Dermis microvascular lymphatic vessel endothelial cell (primary cell): ENCODE results near the gene ABCD2. TPM values are rescaled to one million over a fixed set of nuclear protein-coding genes. Genes with fewer than 3 reads are reported as not detected.
"Not testable (repeated sequence)": the region's sequence is repeated elsewhere in the genome, so short reads cannot be mapped to it uniquely, and the experiment has no call there.

Source experiments
- DNase-seq, 2 donors: peaks; one replicate each; pipeline versions ENCODE4 v3.0.0 to v3.0.0-alpha.2; 2010; ENCODE audit warnings: low read depth in 2 of 2
- total RNA-seq: library from RNA; depleted of rRNA; stranded (reverse); fragments of >200 nt; gene quantifications from 2 replicates; pipeline ENCODE4 v1.2.1, GENCODE V29; 2014

Gene ABCD2
- total RNA-seq, 1 donor from 2014 or later = not detected

- no peak for DNase-seq
Observed at GRCh38 chr12:39538679-39539104, 80.9 kb downstream of the ABCD2 start.

GRCh38 chr12:39533951-39534350, 85.7 kb downstream of the ABCD2 start:
- no peak for DNase-seq

- no peak for DNase-seq
Observed at GRCh38 chr12:39532448-39532847, 87.2 kb downstream of the ABCD2 start.

- no peak for DNase-seq
Observed at GRCh38 chr12:39526974-39527373, 92.6 kb downstream of the ABCD2 start.

- not testable (repeated sequence) for DNase-seq
Observed at GRCh38 chr12:39522167-39522566, 97.4 kb downstream of the ABCD2 start.

- no peak for DNase-seq
Observed at GRCh38 chr12:39510001-39510400, 109.6 kb downstream of the ABCD2 start.

GRCh38 chr12:39505554-39505953, 114.0 kb downstream of the ABCD2 start:
- DNase-seq = no peak

GRCh38 chr12:39505023-39505422, 114.6 kb downstream of the ABCD2 start:
- no peak for DNase-seq

- DNase-seq = peak in 1 of 2 donors; percentile 16
Observed at GRCh38 chr12:39503439-39503838, 116.2 kb downstream of the ABCD2 start.

- DNase-seq = no peak
Observed at GRCh38 chr12:39502726-39503125, 116.9 kb downstream of the ABCD2 start.

Other genes starting within 250 kb of the ABCD2 start
- 5.3 and 5.9 TPM in 2 replicates for gene KIF21A, start 176.7 kb downstream of the ABCD2 start, total RNA-seq